MM.1S (cell line): ENCODE data around the gene SPINK8.

Experiments used
- DNase-seq: peaks from one replicate; pipeline ENCODE4 v3.0.0-alpha.2; 2015
- H2AFZ ChIP-seq: fragments of 300-600 bp; sonication (generic); 2 replicates; pipeline ENCODE4 v1.6.0; 2016; ENCODE audit warnings: antibody characterized with exemption, low read length
- H3F3A ChIP-seq: fragments of 300-600 bp; sonication (generic); 2 replicates; pipeline ENCODE4 v1.6.1; 2016; ENCODE audit warnings: mild to moderate bottlenecking, antibody characterized with exemption, low read length, moderate library complexity, mixed read lengths; ENCODE audit not compliant: insufficient read depth
- H3K27ac ChIP-seq: fragments of 300-600 bp; sonication (generic); 2 replicates; pipeline ENCODE4 v1.5.1; 2016; ENCODE audit warnings: mild to moderate bottlenecking, low read length
- H3K27me3 ChIP-seq: fragments of 300-600 bp; sonication (generic); replicated peaks from 2 replicates; pipeline ENCODE4 v1.6.0; 2016; ENCODE audit warnings: low read length; ENCODE audit not compliant: insufficient read depth
- H3K36me3 ChIP-seq: fragments of 300-600 bp; sonication (generic); replicated peaks from 2 replicates; pipeline ENCODE4 v1.6.1; 2016; ENCODE audit warnings: mild to moderate bottlenecking, low read length, mixed read lengths; ENCODE audit not compliant: insufficient read depth
- H3K4me1 ChIP-seq: fragments of 300-600 bp; sonication (generic); 2 replicates; pipeline ENCODE4 v1.6.1; 2016; ENCODE audit warnings: low read length, mixed read lengths
- H3K4me2 ChIP-seq: fragments of 300-600 bp; sonication (generic); 2 replicates; pipeline ENCODE4 v1.6.0; 2016; ENCODE audit warnings: low read depth, low read length
- H3K4me3 ChIP-seq: fragments of 300-600 bp; sonication (generic); 2 replicates; pipeline ENCODE4 v1.5.1; 2016; ENCODE audit warnings: low read length, mixed read lengths
- H3K79me2 ChIP-seq: fragments of 300-600 bp; sonication (generic); 2 replicates; pipeline ENCODE4 v1.6.1; 2016; ENCODE audit warnings: mixed run types, low read length, mixed read lengths
- H3K9ac ChIP-seq: fragments of 300-600 bp; sonication (generic); 2 replicates; pipeline ENCODE4 v1.6.1; 2016; ENCODE audit warnings: low read length, mixed read lengths
- H3K9me2 ChIP-seq: fragments of 300-600 bp; sonication (generic); replicated peaks from 2 replicates; pipeline ENCODE4 v1.6.1; 2016; ENCODE audit warnings: mild to moderate bottlenecking, low read length, mixed read lengths; ENCODE audit not compliant: insufficient read depth
- H3K9me3 ChIP-seq: fragments of 300-600 bp; sonication (generic); replicated peaks from 2 replicates; pipeline ENCODE4 v1.6.1; 2016; ENCODE audit warnings: mild to moderate bottlenecking, low read length, mixed read lengths; ENCODE audit not compliant: insufficient read depth
- H4K20me1 ChIP-seq: fragments of 300-600 bp; sonication (generic); 2 replicates; pipeline ENCODE4 v1.6.1; 2016; ENCODE audit warnings: mild to moderate bottlenecking, low read length, moderate library complexity, mixed read lengths; ENCODE audit not compliant: insufficient read depth
- EZH2 ChIP-seq: fragments of 300-600 bp; sonication (generic); optimal IDR thresholded peaks from 2 replicates; pipeline ENCODE3; 2017; ENCODE audit warnings: low read depth, mild to moderate bottlenecking, antibody characterized with exemption, low read length, mixed read lengths
- EZH2phosphoT487 ChIP-seq: fragments of 300-600 bp; sonication (generic); IDR thresholded peaks from 2 replicates; pipeline ENCODE4 v1.6.1; 2018; ENCODE audit warnings: antibody characterized with exemption, low read length
- TF ChIP-seq, protein P1 (sequence below): fragments of 300-600 bp; sonication (generic); IDR thresholded peaks from 2 replicates; pipeline ENCODE4 v1.5.1; 2016; ENCODE audit warnings: antibody characterized with exemption, low read length, mixed read lengths

Gene SPINK8

DNA sequence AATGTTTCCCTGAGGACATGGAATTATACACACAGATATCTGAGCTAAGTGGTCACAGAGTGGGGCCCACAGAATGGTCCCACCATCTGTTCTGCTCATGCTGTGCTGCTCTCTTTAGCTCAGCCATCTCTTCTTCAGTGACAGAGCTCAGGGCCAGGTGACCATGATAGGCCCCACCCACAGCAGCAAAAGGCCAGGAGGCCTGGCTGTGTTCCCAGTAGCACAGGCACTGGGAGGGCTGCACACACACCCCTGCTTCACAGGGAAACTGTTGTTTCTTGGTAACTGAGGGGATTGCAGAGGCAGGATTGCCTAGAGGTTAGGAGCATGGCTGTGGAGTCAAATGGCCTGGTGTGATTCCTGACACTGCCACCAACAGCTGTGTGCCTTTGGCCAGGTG lies 33.7 kb upstream of the SPINK8 start:
- Histone ChIP-seq H3K4me3 (no peak overlapping the region), H3K9me3 (no peaks in the 10 kb centered on the region), H4K20me1 (no peaks in the 10 kb centered on the region), H3K4me2 (no peak overlapping the region), H3K9me2 (no peaks in the 10 kb centered on the region), H3K27me3 (no peaks in the 10 kb centered on the region), H3K36me3 (no peaks in the 10 kb centered on the region), H3K79me2 (no peaks in the 10 kb centered on the region), H2AFZ (no peak overlapping the region), H3F3A (no peaks in the 10 kb centered on the region), H3K27ac (no peak overlapping the region), H3K4me1 (no peaks in the 10 kb centered on the region), H3K9ac (no peak overlapping the region)
- no peak for DNase-seq
- TF ChIP-seq, protein P1, sequence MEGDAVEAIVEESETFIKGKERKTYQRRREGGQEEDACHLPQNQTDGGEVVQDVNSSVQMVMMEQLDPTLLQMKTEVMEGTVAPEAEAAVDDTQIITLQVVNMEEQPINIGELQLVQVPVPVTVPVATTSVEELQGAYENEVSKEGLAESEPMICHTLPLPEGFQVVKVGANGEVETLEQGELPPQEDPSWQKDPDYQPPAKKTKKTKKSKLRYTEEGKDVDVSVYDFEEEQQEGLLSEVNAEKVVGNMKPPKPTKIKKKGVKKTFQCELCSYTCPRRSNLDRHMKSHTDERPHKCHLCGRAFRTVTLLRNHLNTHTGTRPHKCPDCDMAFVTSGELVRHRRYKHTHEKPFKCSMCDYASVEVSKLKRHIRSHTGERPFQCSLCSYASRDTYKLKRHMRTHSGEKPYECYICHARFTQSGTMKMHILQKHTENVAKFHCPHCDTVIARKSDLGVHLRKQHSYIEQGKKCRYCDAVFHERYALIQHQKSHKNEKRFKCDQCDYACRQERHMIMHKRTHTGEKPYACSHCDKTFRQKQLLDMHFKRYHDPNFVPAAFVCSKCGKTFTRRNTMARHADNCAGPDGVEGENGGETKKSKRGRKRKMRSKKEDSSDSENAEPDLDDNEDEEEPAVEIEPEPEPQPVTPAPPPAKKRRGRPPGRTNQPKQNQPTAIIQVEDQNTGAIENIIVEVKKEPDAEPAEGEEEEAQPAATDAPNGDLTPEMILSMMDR: no peak
- no peak for TF ChIP-seq EZH2
- no peak for TF ChIP-seq EZH2phosphoT487

DNA sequence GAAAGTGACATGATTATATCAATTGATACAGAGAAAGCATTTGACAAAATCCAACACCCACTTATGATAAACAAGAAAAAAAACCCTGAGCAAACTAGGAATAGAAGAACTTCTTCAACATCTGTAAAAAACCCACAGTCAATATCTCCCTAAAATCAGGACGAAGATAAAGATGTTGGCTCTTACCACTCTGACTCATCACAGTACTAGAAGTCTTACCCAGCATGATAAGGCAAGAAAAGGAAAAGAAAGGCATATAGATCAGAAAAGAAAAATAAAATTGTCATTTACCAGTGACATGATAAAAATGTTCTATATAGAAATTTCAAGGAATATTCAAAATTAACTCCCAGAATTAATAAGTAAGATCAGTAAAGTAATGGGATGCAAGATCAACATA lies 31.4 kb upstream of the SPINK8 start:
- no peak overlapping the region for H2AFZ ChIP-seq
- no peaks in the 10 kb centered on the region for H3K79me2 ChIP-seq
- TF ChIP-seq EZH2 (no peak), EZH2phosphoT487 (no peak)
- TF ChIP-seq, protein P1: no peak
- H3K27me3 ChIP-seq: no peaks in the 10 kb centered on the region
- no peaks in the 10 kb centered on the region for H4K20me1 ChIP-seq
- H3K9me3 ChIP-seq: no peaks in the 10 kb centered on the region
- H3K4me1 ChIP-seq: no peaks in the 10 kb centered on the region
- no peaks in the 10 kb centered on the region for H3F3A ChIP-seq
- DNase-seq: no peak
- H3K9me2 ChIP-seq: no peaks in the 10 kb centered on the region
- no peak overlapping the region for H3K9ac ChIP-seq
- H3K4me3 ChIP-seq: no peak overlapping the region
- no peak overlapping the region for H3K27ac ChIP-seq
- no peak overlapping the region for H3K4me2 ChIP-seq
- H3K36me3 ChIP-seq: no peaks in the 10 kb centered on the region

DNA sequence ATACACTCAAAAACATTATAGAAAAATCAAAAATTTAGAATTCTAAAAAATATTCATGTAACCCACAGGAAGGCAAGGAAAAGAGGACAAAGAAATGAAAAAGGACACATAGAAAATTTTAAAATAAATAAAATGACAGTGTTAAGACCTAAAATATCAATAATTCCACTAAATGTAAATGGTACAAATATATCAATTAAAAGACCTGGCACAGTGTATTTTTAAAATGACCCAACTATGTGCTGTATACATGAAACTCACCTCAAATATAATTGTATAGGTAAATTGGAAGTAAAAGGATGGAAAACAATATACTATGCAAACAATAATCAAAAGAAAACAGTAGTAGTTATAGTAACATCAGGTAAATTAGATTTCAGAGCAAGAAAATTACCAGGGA lies 28.5 kb upstream of the SPINK8 start:
- DNase-seq: no peak
- TF ChIP-seq EZH2: no peak
- Histone ChIP-seq H3K4me1 (no peaks in the 10 kb centered on the region), H3K9ac (no peak overlapping the region), H3F3A (no peaks in the 10 kb centered on the region), H3K9me2 (no peaks in the 10 kb centered on the region), H3K27me3 (no peaks in the 10 kb centered on the region), H3K4me2 (no peak overlapping the region), H4K20me1 (no peaks in the 10 kb centered on the region), H3K36me3 (no peaks in the 10 kb centered on the region), H3K9me3 (no peaks in the 10 kb centered on the region), H3K4me3 (no peak overlapping the region), H3K27ac (no peak overlapping the region), H2AFZ (no peak overlapping the region), H3K79me2 (no peaks in the 10 kb centered on the region)

DNA sequence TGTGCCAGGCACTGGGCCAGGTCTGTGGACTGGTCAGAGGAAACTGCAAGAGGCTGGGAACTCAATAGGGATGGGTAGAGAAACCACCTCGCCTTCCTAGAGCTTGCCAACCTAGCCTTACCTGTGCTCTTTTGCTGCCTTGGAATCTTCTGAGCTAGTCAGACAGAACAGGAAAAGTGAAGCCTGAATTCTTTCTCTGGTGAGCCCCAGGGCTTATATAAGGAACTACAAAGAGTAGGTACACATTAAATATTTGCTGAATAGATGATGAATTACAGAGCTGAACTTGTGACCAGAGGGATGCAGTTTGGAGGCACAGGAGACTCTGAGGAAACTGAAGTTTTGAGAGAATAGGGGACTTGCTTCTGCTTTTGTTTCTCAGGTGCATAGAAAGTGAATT lies 23.0 kb upstream of the SPINK8 start:
- H3K9me2 ChIP-seq: no peaks in the 10 kb centered on the region
- H3K27me3 ChIP-seq: no peaks in the 10 kb centered on the region
- no peaks in the 10 kb centered on the region for H4K20me1 ChIP-seq
- no peak overlapping the region for H3K27ac ChIP-seq
- DNase-seq: no peak
- TF ChIP-seq, protein P1: no peak
- TF ChIP-seq EZH2 (no peak), EZH2phosphoT487 (no peak)
- no peaks in the 10 kb centered on the region for H3K4me1 ChIP-seq
- no peaks in the 10 kb centered on the region for H3K9me3 ChIP-seq
- H3K79me2 ChIP-seq: no peaks in the 10 kb centered on the region
- H3K36me3 ChIP-seq: no peaks in the 10 kb centered on the region
- no peak overlapping the region for H3K9ac ChIP-seq
- no peak overlapping the region for H2AFZ ChIP-seq
- no peaks in the 10 kb centered on the region for H3F3A ChIP-seq
- no peak overlapping the region for H3K4me3 ChIP-seq
- H3K4me2 ChIP-seq: no peak overlapping the region
